HG03159 (cell line): ENCODE measurements around the gene UBTD2.
A peak's percentile ranks its signal among the peaks of the same experiment; 100 is the strongest.
"Not testable (repeated sequence)": the region's sequence is repeated elsewhere in the genome, so short reads cannot be mapped to it uniquely, and the experiment has no call there.

Source experiments
- ATAC-seq: cut with Tn5 transposase; IDR thresholded peaks from one replicate; pipeline ENCODE4 v1.9.1; 2021; ENCODE audit warnings: mild to moderate bottlenecking, moderate library complexity; ENCODE audit not compliant: unreplicated experiment

UBTD2 gene

GRCh38 chr5:172199446-172199845, 84.1 kb downstream of the UBTD2 start:
- ATAC-seq: no peak

- ATAC-seq: not testable (repeated sequence)
Measured at GRCh38 chr5:172197775-172198174, 85.8 kb downstream of the UBTD2 start.

- ATAC-seq: no peak
Measured at GRCh38 chr5:172194985-172195774, 88.4 kb downstream of the UBTD2 start.

- no peak for ATAC-seq
Measured at GRCh38 chr5:172193872-172194271, 89.7 kb downstream of the UBTD2 start, which contains the start of gene EFCAB9. EFCAB9 (plus strand) TSS chr5:172194172; CDS start chr5:172194173, 1 bp downstream.

GRCh38 chr5:172189693-172190296, 93.8 kb downstream of the UBTD2 start:
- ATAC-seq: no peak

- no peak for ATAC-seq
Measured at GRCh38 chr5:172188893-172189692, 94.5 kb downstream of the UBTD2 start.

- peak; percentile 67 for ATAC-seq
Measured at GRCh38 chr5:172188033-172188892, 95.3 kb downstream of the UBTD2 start, which contains the start of gene STK10. STK10 (minus strand) TSS chr5:172188224; CDS start chr5:172188042, 182 bp downstream.

- peak; percentile 22 for ATAC-seq
Measured at GRCh38 chr5:172187118-172188032, 96.2 kb downstream of the UBTD2 start.

- no peak for ATAC-seq
Measured at GRCh38 chr5:172186114-172186695, 97.4 kb downstream of the UBTD2 start.

GRCh38 chr5:172185096-172185461, 98.5 kb downstream of the UBTD2 start:
- no peak for ATAC-seq

GRCh38 chr5:172183881-172184280, 99.7 kb downstream of the UBTD2 start:
- no peak for ATAC-seq

- no peak for ATAC-seq
Measured at GRCh38 chr5:172182291-172182690, 101.3 kb downstream of the UBTD2 start.

GRCh38 chr5:172180936-172181335, 102.6 kb downstream of the UBTD2 start:
- no peak for ATAC-seq

GRCh38 chr5:172178991-172179989, 104.3 kb downstream of the UBTD2 start:
- peak; percentile 34 for ATAC-seq

GRCh38 chr5:172178301-172178987, 105.1 kb downstream of the UBTD2 start:
- ATAC-seq: no peak

GRCh38 chr5:172177176-172177575, 106.4 kb downstream of the UBTD2 start:
- no peak for ATAC-seq

GRCh38 chr5:172175263-172175719, 108.3 kb downstream of the UBTD2 start:
- peak; percentile 40 for ATAC-seq
